NB4 (cell line): ENCODE results near the gene TMEM248.

Experiments used
- DNase-seq: peaks from one replicate; pipeline ENCODE4 v3.0.0; 2010; ENCODE audit warnings: low read depth
- H3K4me3 ChIP-seq: one replicate; pipeline ENCODE4 v1.5.1; 2011; ENCODE audit warnings: mild to moderate bottlenecking, low read depth, low read length, moderate library complexity
- MYC ChIP-seq: IDR thresholded peaks from 2 replicates; pipeline ENCODE4 v1.6.1; 2011; ENCODE audit warnings: low read depth, low read length
- POLR2A ChIP-seq: IDR thresholded peaks from 2 replicates; pipeline ENCODE4 v1.6.1; 2011; ENCODE audit warnings: mild to moderate bottlenecking; ENCODE audit not compliant: insufficient read length; ENCODE audit errors: extremely low read depth
- TF ChIP-seq, protein P1 (sequence below): IDR thresholded peaks from one replicate; pipeline ENCODE4 v1.5.1; 2012; ENCODE audit warnings: low read depth, low read length
- TF ChIP-seq, protein P2 (sequence below): IDR thresholded peaks from 2 replicates; pipeline ENCODE4 v1.6.1; 2011; ENCODE audit warnings: low read depth, low read length

Gene TMEM248

DNA sequence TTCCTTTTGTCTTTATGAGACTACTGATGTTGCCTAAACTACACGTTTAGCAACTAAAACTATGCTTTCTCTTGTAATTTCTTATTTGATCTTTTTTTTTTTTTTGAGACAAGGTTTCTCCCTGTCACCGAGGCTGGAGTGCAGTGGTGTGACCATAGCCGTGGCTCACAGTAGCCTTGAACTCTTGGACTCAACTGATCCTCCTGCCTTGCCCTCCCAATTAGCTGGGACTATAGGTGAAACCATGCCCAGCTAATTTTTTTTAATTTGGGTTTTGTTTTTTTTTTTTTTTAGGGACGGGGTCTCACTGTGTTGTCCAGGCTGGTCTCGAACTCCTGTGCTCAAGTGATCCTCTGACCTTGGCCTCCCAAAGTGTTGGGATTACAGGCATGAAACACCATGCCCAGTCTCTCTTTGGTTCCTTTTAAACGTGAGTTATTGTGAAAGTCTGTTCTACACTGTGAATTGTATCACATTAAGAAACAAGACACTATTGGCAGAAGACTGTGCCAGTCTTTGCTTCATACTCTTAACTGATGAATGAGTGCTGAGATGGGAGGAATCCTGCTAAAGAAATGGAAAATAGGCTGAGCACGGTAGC, 6.4 kb downstream of the TMEM248 start:
- no peak for DNase-seq
- H3K4me3 ChIP-seq = no peak overlapping the region
- no peak for TF ChIP-seq POLR2A
- TF ChIP-seq, protein P1, sequence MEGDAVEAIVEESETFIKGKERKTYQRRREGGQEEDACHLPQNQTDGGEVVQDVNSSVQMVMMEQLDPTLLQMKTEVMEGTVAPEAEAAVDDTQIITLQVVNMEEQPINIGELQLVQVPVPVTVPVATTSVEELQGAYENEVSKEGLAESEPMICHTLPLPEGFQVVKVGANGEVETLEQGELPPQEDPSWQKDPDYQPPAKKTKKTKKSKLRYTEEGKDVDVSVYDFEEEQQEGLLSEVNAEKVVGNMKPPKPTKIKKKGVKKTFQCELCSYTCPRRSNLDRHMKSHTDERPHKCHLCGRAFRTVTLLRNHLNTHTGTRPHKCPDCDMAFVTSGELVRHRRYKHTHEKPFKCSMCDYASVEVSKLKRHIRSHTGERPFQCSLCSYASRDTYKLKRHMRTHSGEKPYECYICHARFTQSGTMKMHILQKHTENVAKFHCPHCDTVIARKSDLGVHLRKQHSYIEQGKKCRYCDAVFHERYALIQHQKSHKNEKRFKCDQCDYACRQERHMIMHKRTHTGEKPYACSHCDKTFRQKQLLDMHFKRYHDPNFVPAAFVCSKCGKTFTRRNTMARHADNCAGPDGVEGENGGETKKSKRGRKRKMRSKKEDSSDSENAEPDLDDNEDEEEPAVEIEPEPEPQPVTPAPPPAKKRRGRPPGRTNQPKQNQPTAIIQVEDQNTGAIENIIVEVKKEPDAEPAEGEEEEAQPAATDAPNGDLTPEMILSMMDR = no peak
- TF ChIP-seq, protein P2, sequence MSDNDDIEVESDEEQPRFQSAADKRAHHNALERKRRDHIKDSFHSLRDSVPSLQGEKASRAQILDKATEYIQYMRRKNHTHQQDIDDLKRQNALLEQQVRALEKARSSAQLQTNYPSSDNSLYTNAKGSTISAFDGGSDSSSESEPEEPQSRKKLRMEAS = no peak

DNA sequence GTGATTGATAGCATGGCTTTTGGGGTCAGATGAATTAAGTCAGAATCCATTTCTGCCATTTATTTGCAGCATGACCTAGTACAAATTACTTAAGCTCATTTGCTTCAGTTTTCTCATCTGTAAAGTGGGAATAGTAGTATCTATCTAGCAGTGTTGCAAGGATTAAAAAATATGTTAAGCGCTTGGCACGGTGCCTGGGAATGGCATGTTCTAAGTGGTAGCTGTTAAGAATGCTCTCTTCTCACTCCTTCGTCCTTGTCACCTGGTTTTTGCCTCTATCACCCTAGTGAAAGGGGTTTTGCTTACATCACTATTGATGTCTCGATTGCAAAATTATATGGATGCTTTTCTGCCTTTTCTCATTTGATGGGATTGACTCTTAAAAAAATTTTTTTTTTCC, 7.4 kb downstream of the TMEM248 start:
- DNase-seq = no peak
- TF ChIP-seq, protein P2 = no peak
- TF ChIP-seq MYC (no peak), POLR2A (no peak)
- TF ChIP-seq, protein P1 = no peak
- no peak overlapping the region for H3K4me3 ChIP-seq

DNA sequence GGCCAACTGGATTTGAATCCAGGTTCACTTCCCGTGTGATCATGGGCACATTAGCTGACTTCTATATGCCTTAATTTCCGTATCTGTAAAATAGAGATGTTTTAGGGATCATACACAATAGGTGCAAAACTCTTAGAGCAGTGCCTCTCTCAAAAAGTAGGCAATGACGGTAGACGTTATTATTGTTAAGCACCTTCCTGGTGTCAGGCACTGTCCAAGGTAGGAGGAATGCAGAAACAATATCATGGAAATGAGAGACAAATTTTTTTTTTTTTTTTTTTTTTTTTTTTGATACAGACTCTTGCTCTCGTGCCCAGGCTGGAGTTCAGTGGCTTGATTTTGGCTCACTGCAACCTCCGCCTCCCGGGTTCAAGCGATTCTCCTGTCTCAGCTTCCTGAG, 8.1 kb downstream of the TMEM248 start:
- TF ChIP-seq POLR2A = no peak
- no peak for TF ChIP-seq MYC
- TF ChIP-seq, protein P2 = no peak
- TF ChIP-seq, protein P1 = no peak
- no peak overlapping the region for H3K4me3 ChIP-seq
- DNase-seq = no peak

DNA sequence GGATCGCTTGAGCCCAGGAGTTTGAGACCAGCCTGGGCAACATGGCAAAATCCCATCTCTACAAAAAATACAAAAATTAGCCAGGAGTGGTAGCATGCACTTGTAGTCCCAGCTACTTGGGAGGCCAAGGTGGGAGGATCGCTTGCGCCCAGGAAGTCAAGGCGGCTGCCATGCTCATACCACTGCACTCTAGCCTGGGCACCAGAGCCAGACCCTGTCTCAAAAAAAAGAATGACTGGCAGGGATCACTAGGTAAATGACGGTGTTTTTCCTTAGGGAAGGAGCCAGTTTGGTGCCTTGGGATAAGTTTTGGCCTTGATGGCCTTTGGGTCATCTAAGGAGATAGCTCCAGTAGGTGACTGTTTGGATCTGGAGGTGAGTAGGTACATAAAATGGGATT, 8.9 kb downstream of the TMEM248 start:
- TF ChIP-seq, protein P1 = no peak
- TF ChIP-seq MYC (no peak), POLR2A (no peak)
- TF ChIP-seq, protein P2 = no peak
- DNase-seq = no peak
- H3K4me3 ChIP-seq = no peak overlapping the region

DNA sequence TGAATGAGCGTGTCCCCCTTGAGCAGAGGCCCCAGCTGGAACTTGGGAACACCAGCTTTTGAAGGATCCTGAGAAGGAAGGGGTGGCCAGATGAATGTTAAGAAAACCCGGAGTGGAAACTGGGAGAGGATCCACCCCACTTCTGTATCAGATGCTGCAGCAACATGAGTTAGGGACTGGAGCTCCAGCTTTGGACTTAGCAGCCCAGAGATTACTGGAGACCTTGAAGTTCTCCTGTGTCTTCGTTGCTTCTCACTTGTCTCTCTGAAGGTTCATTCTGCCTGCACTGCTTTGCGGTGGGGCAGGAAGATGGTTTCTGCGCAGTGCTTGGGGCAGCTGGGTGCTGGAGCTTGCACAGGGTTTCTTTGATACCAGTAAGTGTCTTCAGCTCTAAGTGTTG, 9.3 kb downstream of the TMEM248 start:
- peak; percentile 62 for DNase-seq
- no peak for TF ChIP-seq POLR2A
- no peak for TF ChIP-seq MYC
- TF ChIP-seq, protein P2 = no peak
- TF ChIP-seq, protein P1 = no peak
- no peak overlapping the region for H3K4me3 ChIP-seq
